Breast epithelium (tissue), 3 donors: ENCODE results near the gene FAM53A.

Source experiments
- POLR2AphosphoS5 ChIP-seq, 3 donors: sonication (generic); formaldehyde crosslinking; IDR thresholded peaks; one replicate each; pipeline ENCODE4 v1.6.1; 2017; ENCODE audit warnings: antibody characterized with exemption in 3 of 3
- TF ChIP-seq, protein P1 (sequence below), 3 donors: fragments of 450-650 bp; IDR thresholded peaks; one replicate each; pipeline ENCODE4 v1.5.1; 2016 to 2017; ENCODE audit warnings: antibody characterized with exemption in 3 of 3, mild to moderate bottlenecking in 3 of 3, moderate library complexity in 3 of 3

DNA sequence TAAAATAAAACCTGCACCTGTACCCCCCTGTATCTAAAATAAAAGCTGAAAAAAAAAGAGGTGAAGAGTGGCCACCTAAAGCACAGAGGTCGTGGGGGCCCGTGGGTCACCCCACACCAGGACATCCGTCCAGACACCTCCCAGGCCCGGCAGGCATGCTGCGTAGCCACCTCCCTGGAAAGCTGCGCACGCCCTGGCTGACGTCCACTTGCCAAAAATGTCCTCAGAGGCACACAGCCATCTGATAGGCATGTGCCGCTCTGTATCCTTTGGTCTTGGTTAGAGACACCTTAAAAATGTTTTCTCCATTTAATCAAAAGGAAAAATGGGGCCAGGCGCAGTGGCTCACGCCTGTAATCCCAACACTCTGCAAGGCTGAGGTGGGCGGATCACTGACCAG, 17.7 kb downstream of the FAM53A start:
- TF ChIP-seq, protein P1, sequence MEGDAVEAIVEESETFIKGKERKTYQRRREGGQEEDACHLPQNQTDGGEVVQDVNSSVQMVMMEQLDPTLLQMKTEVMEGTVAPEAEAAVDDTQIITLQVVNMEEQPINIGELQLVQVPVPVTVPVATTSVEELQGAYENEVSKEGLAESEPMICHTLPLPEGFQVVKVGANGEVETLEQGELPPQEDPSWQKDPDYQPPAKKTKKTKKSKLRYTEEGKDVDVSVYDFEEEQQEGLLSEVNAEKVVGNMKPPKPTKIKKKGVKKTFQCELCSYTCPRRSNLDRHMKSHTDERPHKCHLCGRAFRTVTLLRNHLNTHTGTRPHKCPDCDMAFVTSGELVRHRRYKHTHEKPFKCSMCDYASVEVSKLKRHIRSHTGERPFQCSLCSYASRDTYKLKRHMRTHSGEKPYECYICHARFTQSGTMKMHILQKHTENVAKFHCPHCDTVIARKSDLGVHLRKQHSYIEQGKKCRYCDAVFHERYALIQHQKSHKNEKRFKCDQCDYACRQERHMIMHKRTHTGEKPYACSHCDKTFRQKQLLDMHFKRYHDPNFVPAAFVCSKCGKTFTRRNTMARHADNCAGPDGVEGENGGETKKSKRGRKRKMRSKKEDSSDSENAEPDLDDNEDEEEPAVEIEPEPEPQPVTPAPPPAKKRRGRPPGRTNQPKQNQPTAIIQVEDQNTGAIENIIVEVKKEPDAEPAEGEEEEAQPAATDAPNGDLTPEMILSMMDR (IDR thresholded peaks at IDR 0.05) = no peak
- TF ChIP-seq POLR2AphosphoS5 (IDR thresholded peaks at IDR 0.05) = no peak
